K562 (cell line): Measurements from ENCODE around the gene WDHD1. TPM values are rescaled to one million over a fixed set of nuclear protein-coding genes. Genes with fewer than 3 reads are reported as not detected.
A peak's percentile ranks its signal among the peaks of the same experiment; 100 is the strongest.

ENCODE experiments used
- ATAC-seq: fragments of 200-7000 bp; cut with Tn5 transposase; 3 replicates; pipeline ENCODE4 v1.9.1; 2020; ENCODE audit warnings: moderate library complexity
- BruUV-seq: library from RNA; stranded (reverse); fragments of 400-500 nt; replicated peaks from 2 replicates; lab custom pipeline; 2021; lab: Mats Ljungman, UMichigan
- CTCF ChIA-PET: fragments of 300-600 bp; formaldehyde crosslinking; extraction: SDS; loops from one replicate; lab custom pipeline; 2021; ENCODE audit warnings: low intra/inter-chr PET ratio; lab: Yijun Ruan, JAX
- POLR2A ChIA-PET: fragments of 300-600, 350-650 bp; sonication (Branson Sonifier 250); formaldehyde crosslinking; extraction: SDS; loops from one replicate; lab custom pipeline; 2021; ENCODE audit warnings: antibody characterized with exemption, inconsistent platforms; lab: Yijun Ruan, JAX
- DNase-seq, 4 experiments: peaks; one replicate each; pipeline versions ENCODE4 v3.0.0 to v3.0.0-alpha.2; 2011 to 2018; ENCODE audit warnings: low spot score in 3 of 4, mixed read lengths in 3 of 4; ENCODE audit errors: extremely low read depth in 1 of 4
- FAIRE-seq: peaks from 2 replicates; lab custom pipeline; 2011; peaks lifted over from hg19 to GRCh38; lab: Jason Lieb, UNC
- H2AFZ ChIP-seq: 2 replicates; pipeline ENCODE4 v1.6.0; 2011; ENCODE audit warnings: low read depth, low read length, control low read depth, inconsistent platforms
- H3K27ac ChIP-seq: fragments of 200-600 bp; 3 replicates; pipeline ENCODE4 v1.8.0; 2011; ENCODE audit warnings: low read depth, mild to moderate bottlenecking, control low read depth, inconsistent platforms, low read length, moderate library complexity, mixed read lengths; ENCODE audit errors: extremely low read depth
- H3K27me3 ChIP-seq, 2 experiments: fragments of 300-600 bp in 1 of 2; 2 replicates in 1 of 2; 3 replicates in 1 of 2; pipeline versions ENCODE4 v1.6.0 to v1.8.0; 2011; ENCODE audit warnings: inconsistent platforms in 2 of 2, low read length in 2 of 2, mild to moderate bottlenecking in 1 of 2, mixed read lengths in 1 of 2, moderate library complexity in 1 of 2; ENCODE audit not compliant: control insufficient read depth in 2 of 2, insufficient read depth in 2 of 2
- H3K36me3 ChIP-seq: fragments of 300-600 bp; 3 replicates; pipeline ENCODE4 v1.8.0; 2011; ENCODE audit warnings: mild to moderate bottlenecking, low read length, inconsistent platforms; ENCODE audit not compliant: control insufficient read depth, insufficient read depth
- H3K4me1 ChIP-seq, 2 experiments: fragments of 200-600 bp in 1 of 2; replicated peaks in 1 of 2; 2 replicates in 1 of 2; 3 replicates in 1 of 2; pipeline versions ENCODE4 v1.5.1 to v1.8.0; 2011; ENCODE audit warnings: inconsistent platforms in 2 of 2, low read length in 2 of 2, mild to moderate bottlenecking in 1 of 2, mixed read lengths in 1 of 2, moderate library complexity in 1 of 2; ENCODE audit not compliant: control insufficient read depth in 2 of 2, insufficient read depth in 2 of 2
- H3K4me2 ChIP-seq: 2 replicates; pipeline ENCODE4 v1.6.1; 2011; ENCODE audit warnings: low read length, control low read depth, inconsistent platforms, mixed read lengths; ENCODE audit not compliant: insufficient read depth
- H3K4me3 ChIP-seq: fragments of 200-600 bp; sonication (generic), shearing (Covaris generic); 2 replicates; pipeline ENCODE4 v1.5.1; 2016; ENCODE audit warnings: control low read depth, inconsistent platforms
- H3K79me2 ChIP-seq: fragments of 200-600 bp; 3 replicates; pipeline ENCODE4 v1.8.0; 2011; ENCODE audit warnings: low read length, inconsistent platforms; ENCODE audit not compliant: control insufficient read depth, insufficient read depth
- H3K9ac ChIP-seq, 2 experiments: 2 replicates each; pipeline versions ENCODE4 v1.6.0 to v1.6.1; 2011; ENCODE audit warnings: low read depth in 2 of 2, low read length in 2 of 2, control low read depth in 1 of 2, inconsistent platforms in 1 of 2, mild to moderate bottlenecking in 1 of 2, mixed read lengths in 1 of 2; ENCODE audit not compliant: insufficient read depth in 1 of 2
- H3K9me1 ChIP-seq: one replicate; pipeline ENCODE4 v1.6.0; 2011; ENCODE audit warnings: inconsistent platforms, mild to moderate bottlenecking, low read length, moderate library complexity; ENCODE audit not compliant: control insufficient read depth, insufficient read depth
- H3K9me3 ChIP-seq: replicated peaks from 2 replicates; pipeline ENCODE4 v1.5.1; 2011; ENCODE audit warnings: low read depth, low read length, inconsistent platforms; ENCODE audit not compliant: control insufficient read depth, insufficient read depth
- H4K20me1 ChIP-seq: replicated peaks from 2 replicates; pipeline ENCODE4 v1.6.1; 2011; ENCODE audit warnings: low read length, inconsistent platforms, mixed read lengths; ENCODE audit not compliant: control insufficient read depth, insufficient read depth
- CEBPG ChIP-seq, 3 experiments: fragments of 200-800 bp in 1 of 3; sonication (Bioruptor generic) in 1 of 3; sonication (generic) in 1 of 3; formaldehyde crosslinking in 1 of 3; IDR thresholded peaks in 2 of 3; conservative IDR thresholded peaks in 1 of 3; 2 replicates each; pipeline versions ENCODE4 v1.6.1 to v1.8.0; 2016 to 2022; ENCODE audit warnings: missing compliant biosample characterization in 2 of 3, missing genetic modification characterization in 2 of 3, mild to moderate bottlenecking in 1 of 3, missing genetic modification reagents in 1 of 3
- SAFB2 ChIP-seq: fragments of 200-400 bp; formaldehyde crosslinking; IDR thresholded peaks from 2 replicates; pipeline ENCODE4 v1.6.1; 2018; ENCODE audit warnings: borderline replicate concordance, low read length, low read depth, moderate library complexity; ENCODE audit not compliant: severe bottlenecking
- SIN3B ChIP-seq: fragments of 450-650 bp; IDR thresholded peaks from 2 replicates; pipeline ENCODE4 v1.6.1; 2017; ENCODE audit warnings: low read depth, mild to moderate bottlenecking, moderate library complexity
- ZNF311 ChIP-seq: fragments of 250-450 bp; sonication (Bioruptor Pico); IDR thresholded peaks from 2 replicates; pipeline ENCODE4 v1.4.0; 2020; ENCODE audit warnings: mild to moderate bottlenecking, moderate library complexity
- ZNF551 ChIP-seq: fragments of 250-450 bp; sonication (Bioruptor Pico); IDR thresholded peaks from 2 replicates; pipeline ENCODE4 v1.5.0; 2021; ENCODE audit warnings: mild to moderate bottlenecking, moderate library complexity
- ZSCAN29 ChIP-seq: fragments of 450-650 bp; IDR thresholded peaks from 2 replicates; pipeline ENCODE4 v1.6.1; 2017
- WGBS: fragments of 100-300 bp; shearing (Covaris generic); methylation state at CpG from one replicate; pipeline ENCODE4 v1.1.6; 2016; ENCODE audit warnings: low coverage, mixed read lengths; ENCODE audit not compliant: insufficient coverage; ENCODE audit errors: missing lambda C conversion rate; 5-methylcytosine and 5-hydroxymethylcytosine counted together
- in situ Hi-C: fragments of 300-500 bp; cut with MboI; formaldehyde crosslinking; loops from 4 replicates; pipeline ENCODE4 v1.15.0; 2018; ENCODE audit warnings: inconsistent platforms, mixed read lengths
- intact Hi-C: fragments of 100-400 bp; cut with micrococcal nuclease; formaldehyde crosslinking; loops from 2 replicates; pipeline ENCODE4 v1.14.2; 2022
- polyA plus RNA-seq, 8 experiments: library from polyadenylated mRNA; depleted of rRNA in 4 of 8; stranded (reverse) in 5 of 8; unstranded in 3 of 8; fragments of >200 nt; fragmentation: Nextera tagmentation in 2 of 8; fragmentation: Illumina TruSeq in 1 of 8; extraction: Ambion mirVana in 2 of 8; extraction: Trizol in 1 of 8; gene quantifications; 2 replicates each; pipeline versions ENCODE4 v1.2.1 to v1.2.3, GENCODE V29; 2011 to 2014; ENCODE audit warnings: inconsistent platforms in 1 of 8, missing spikeins in 1 of 8
- total RNA-seq, 7 experiments: library from RNA; depleted of rRNA in 6 of 7; stranded (reverse); fragments of >200 nt in 6 of 7; fragmentation: Illumina TruSeq in 2 of 7; extraction: Trizol in 2 of 7; gene quantifications; 2 replicates each; pipeline versions ENCODE4 v1.2.1 to v1.2.3, GENCODE V29; 2011 to 2021; ENCODE audit warnings: low replicate concordance in 1 of 7
- TF ChIP-seq, protein P1 (sequence below), 2 experiments: fragments of 450-650 bp in 1 of 2; sonication (generic) in 1 of 2; formaldehyde crosslinking in 1 of 2; IDR thresholded peaks in 1 of 2; conservative IDR thresholded peaks in 1 of 2; 2 replicates each; pipeline versions ENCODE4 v1.6.1 to v1.8.1; 2016 to 2023; ENCODE audit warnings: mild to moderate bottlenecking in 2 of 2, moderate library complexity in 2 of 2, inconsistent platforms in 1 of 2, missing genetic modification reagents in 1 of 2
- TF ChIP-seq, protein P2 (sequence below): fragments of 450-650 bp; formaldehyde crosslinking; IDR thresholded peaks from 2 replicates; pipeline ENCODE4 v1.4.0; 2022; ENCODE audit warnings: missing genetic modification characterization

The WDHD1 gene
- total and polyA plus RNA-seq, 9 of the 15 experiments (the other 6 are each of a cell fraction or from before 2014, with no cell fraction given), result 11.7 to 39.1 (median 30.0) TPM

DNA sequence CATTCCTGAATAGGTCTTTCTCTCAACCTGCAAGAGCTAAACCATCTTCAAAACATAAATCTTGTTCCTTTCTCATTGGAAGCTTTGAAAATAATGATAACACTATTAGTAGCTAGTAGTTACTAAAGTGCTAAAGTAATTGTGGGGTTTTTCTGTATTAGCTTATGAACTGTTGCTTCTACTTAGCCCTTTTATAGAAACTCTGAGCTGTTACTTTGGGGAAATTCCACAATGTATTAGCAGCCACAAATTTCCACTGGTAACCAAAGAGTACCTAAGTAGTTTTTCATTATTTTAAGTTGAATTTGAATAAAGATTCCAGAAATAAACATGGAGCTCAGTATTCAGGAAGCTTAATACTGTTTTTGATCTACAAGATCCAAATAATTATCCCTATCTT is 18.2 kb upstream of the WDHD1 start:
- in situ Hi-C loops, result no loop called here

DNA sequence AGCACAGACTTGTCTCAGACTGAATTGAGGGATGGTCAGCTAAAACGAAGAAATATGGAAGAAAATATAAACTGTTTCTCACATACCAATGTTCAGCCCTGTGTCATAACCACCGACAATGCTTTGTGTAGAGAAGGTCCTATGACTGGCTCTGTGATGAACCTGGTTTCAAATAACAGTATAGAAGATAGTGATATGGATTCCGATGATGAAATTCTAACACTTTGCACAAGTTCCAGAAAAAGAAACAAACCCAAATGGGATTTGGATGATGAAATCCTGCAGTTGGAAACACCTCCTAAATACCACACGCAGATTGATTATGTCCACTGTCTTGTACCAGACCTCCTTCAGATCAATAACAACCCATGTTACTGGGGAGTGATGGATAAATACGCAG is 16.6 kb upstream of the WDHD1 start:
- no peak for ATAC-seq
- 81% methylated on average over 5 of the region's 5 CpGs for WGBS
- no peak for DNase-seq
- Histone ChIP-seq H3K27me3 (no peaks in the 10 kb centered on the region), H2AFZ (no peak overlapping the region), H3K9me1 (no peaks in the 10 kb centered on the region), H3K4me1 (no peaks in the 10 kb centered on the region), H4K20me1 (no peaks in the 10 kb centered on the region), H3K36me3 (peaks cover 30% of the 10 kb centered on the region; the same call in 2 of the 3 replicates), H3K27ac (no peak overlapping the region), H3K4me2 (no peak overlapping the region), H3K9ac (no peak overlapping the region), H3K4me3 (no peak overlapping the region), H3K9me3 (no peaks in the 10 kb centered on the region), H3K79me2 (peaks cover 3% of the 10 kb centered on the region; the same call in 1 of the 3 replicates)
- in situ Hi-C loops, result no loop called here
- BruUV-seq, result TSS peak; percentile 17
- FAIRE-seq, result no peak
- POLR2A ChIA-PET, result interaction anchor here (1.5 kb wide), 1 partner anchor 17 kb away, joined by 3 read pairs; the partner anchor contains the start of genes SOCS4 and WDHD1
- intact Hi-C loops, result no loop called here
- CTCF ChIA-PET, result no interaction called here
- TF ChIP-seq CEBPG (CRISPR knock-in tag; IDR thresholded peaks at IDR 0.05), result no peak
- TF ChIP-seq CEBPG (tag; conservative IDR thresholded peaks at IDR 0.05 in 1 of 2, IDR thresholded peaks at IDR 0.05 in 1 of 2), result peak in 1 of 2 experiments; percentile 26; a peak in 1 of 4 replicates
- no peak for TF ChIP-seq SIN3B
- no peak for TF ChIP-seq SAFB2
- TF ChIP-seq, protein P1, sequence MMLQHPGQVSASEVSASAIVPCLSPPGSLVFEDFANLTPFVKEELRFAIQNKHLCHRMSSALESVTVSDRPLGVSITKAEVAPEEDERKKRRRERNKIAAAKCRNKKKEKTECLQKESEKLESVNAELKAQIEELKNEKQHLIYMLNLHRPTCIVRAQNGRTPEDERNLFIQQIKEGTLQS (IDR thresholded peaks at IDR 0.05), result 0 out of 2 replicates have a peak, but pooled peaks have one; percentile 15
- TF ChIP-seq, protein P1 (CRISPR knock-in tag; conservative IDR thresholded peaks at IDR 0.05), result no peak

More for the DNA sequence above, 18.2 kb upstream of the WDHD1 start:
- no peak for FAIRE-seq
- H3K9me1 ChIP-seq, result no peaks in the 10 kb centered on the region
- no peak overlapping the region for H3K4me3 ChIP-seq
- no peak overlapping the region for H3K9ac ChIP-seq
- no peak overlapping the region for H2AFZ ChIP-seq
- no TSS peak for BruUV-seq
- H3K4me1 ChIP-seq, result peaks cover 0 to 3% of the 10 kb centered on the region in 2 experiments; a peak in 2 of 5 replicates
- no peak for ATAC-seq
- peaks cover 22% of the 10 kb centered on the region; the same call in 2 of the 3 replicates for H3K36me3 ChIP-seq
- no peaks in the 10 kb centered on the region for H3K27me3 ChIP-seq
- no peak for DNase-seq
- H3K9me3 ChIP-seq, result no peaks in the 10 kb centered on the region
- H3K4me2 ChIP-seq, result no peak overlapping the region
- CTCF ChIA-PET, result no interaction called here
- TF ChIP-seq, protein P2, sequence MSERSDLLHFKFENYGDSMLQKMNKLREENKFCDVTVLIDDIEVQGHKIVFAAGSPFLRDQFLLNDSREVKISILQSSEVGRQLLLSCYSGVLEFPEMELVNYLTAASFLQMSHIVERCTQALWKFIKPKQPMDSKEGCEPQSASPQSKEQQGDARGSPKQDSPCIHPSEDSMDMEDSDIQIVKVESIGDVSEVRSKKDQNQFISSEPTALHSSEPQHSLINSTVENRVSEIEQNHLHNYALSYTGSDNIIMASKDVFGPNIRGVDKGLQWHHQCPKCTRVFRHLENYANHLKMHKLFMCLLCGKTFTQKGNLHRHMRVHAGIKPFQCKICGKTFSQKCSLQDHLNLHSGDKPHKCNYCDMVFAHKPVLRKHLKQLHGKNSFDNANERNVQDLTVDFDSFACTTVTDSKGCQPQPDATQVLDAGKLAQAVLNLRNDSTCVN (CRISPR knock-in tag), result no peak
- TF ChIP-seq ZSCAN29 (no peak), ZNF311 (CRISPR knock-in tag) (no peak), ZNF551 (CRISPR knock-in tag) (no peak)
- peaks cover 2% of the 10 kb centered on the region; the same call in 1 of the 3 replicates for H3K79me2 ChIP-seq
- intact Hi-C loops, result no loop called here
- POLR2A ChIA-PET, result interaction anchor here (1.1 to 1.7 kb wide), 2 partner anchors 10 to 15 kb away, joined by 3 to 6 read pairs; no protein-coding TSS in a partner anchor
- no peak overlapping the region for H3K27ac ChIP-seq
- H4K20me1 ChIP-seq, result no peaks in the 10 kb centered on the region
